K562 (cell line): ENCODE results near the gene DOCK4. TPM values are rescaled to one million over a fixed set of nuclear protein-coding genes. Genes with fewer than 3 reads are reported as not detected.

ENCODE experiments used
- ATAC-seq: fragments of 200-7000 bp; cut with Tn5 transposase; 3 replicates; pipeline ENCODE4 v1.9.1; 2020; ENCODE audit warnings: moderate library complexity
- BruUV-seq: library from RNA; stranded (reverse); fragments of 400-500 nt; replicated peaks from 2 replicates; lab custom pipeline; 2021; lab: Mats Ljungman, UMichigan
- CTCF ChIA-PET: fragments of 300-600 bp; formaldehyde crosslinking; extraction: SDS; loops from one replicate; lab custom pipeline; 2021; ENCODE audit warnings: low intra/inter-chr PET ratio; lab: Yijun Ruan, JAX
- POLR2A ChIA-PET: fragments of 300-600, 350-650 bp; sonication (Branson Sonifier 250); formaldehyde crosslinking; extraction: SDS; loops from one replicate; lab custom pipeline; 2021; ENCODE audit warnings: antibody characterized with exemption, inconsistent platforms; lab: Yijun Ruan, JAX
- DNase-seq, 4 experiments: peaks; one replicate each; pipeline versions ENCODE4 v3.0.0 to v3.0.0-alpha.2; 2011 to 2018; ENCODE audit warnings: low spot score in 3 of 4, mixed read lengths in 3 of 4; ENCODE audit errors: extremely low read depth in 1 of 4
- FAIRE-seq: peaks from 2 replicates; lab custom pipeline; 2011; peaks lifted over from hg19 to GRCh38; lab: Jason Lieb, UNC
- H2AFZ ChIP-seq: 2 replicates; pipeline ENCODE4 v1.6.0; 2011; ENCODE audit warnings: low read depth, low read length, control low read depth, inconsistent platforms
- H3K27ac ChIP-seq: fragments of 200-600 bp; 3 replicates; pipeline ENCODE4 v1.8.0; 2011; ENCODE audit warnings: low read depth, mild to moderate bottlenecking, control low read depth, inconsistent platforms, low read length, moderate library complexity, mixed read lengths; ENCODE audit errors: extremely low read depth
- H3K27me3 ChIP-seq, 2 experiments: fragments of 300-600 bp in 1 of 2; 2 replicates in 1 of 2; 3 replicates in 1 of 2; pipeline versions ENCODE4 v1.6.0 to v1.8.0; 2011; ENCODE audit warnings: inconsistent platforms in 2 of 2, low read length in 2 of 2, mild to moderate bottlenecking in 1 of 2, mixed read lengths in 1 of 2, moderate library complexity in 1 of 2; ENCODE audit not compliant: control insufficient read depth in 2 of 2, insufficient read depth in 2 of 2
- H3K36me3 ChIP-seq: fragments of 300-600 bp; 3 replicates; pipeline ENCODE4 v1.8.0; 2011; ENCODE audit warnings: mild to moderate bottlenecking, low read length, inconsistent platforms; ENCODE audit not compliant: control insufficient read depth, insufficient read depth
- H3K4me1 ChIP-seq, 2 experiments: fragments of 200-600 bp in 1 of 2; replicated peaks in 1 of 2; 2 replicates in 1 of 2; 3 replicates in 1 of 2; pipeline versions ENCODE4 v1.5.1 to v1.8.0; 2011; ENCODE audit warnings: inconsistent platforms in 2 of 2, low read length in 2 of 2, mild to moderate bottlenecking in 1 of 2, mixed read lengths in 1 of 2, moderate library complexity in 1 of 2; ENCODE audit not compliant: control insufficient read depth in 2 of 2, insufficient read depth in 2 of 2
- H3K4me2 ChIP-seq: 2 replicates; pipeline ENCODE4 v1.6.1; 2011; ENCODE audit warnings: low read length, control low read depth, inconsistent platforms, mixed read lengths; ENCODE audit not compliant: insufficient read depth
- H3K4me3 ChIP-seq: fragments of 200-600 bp; sonication (generic), shearing (Covaris generic); 2 replicates; pipeline ENCODE4 v1.5.1; 2016; ENCODE audit warnings: control low read depth, inconsistent platforms
- H3K79me2 ChIP-seq: fragments of 200-600 bp; 3 replicates; pipeline ENCODE4 v1.8.0; 2011; ENCODE audit warnings: low read length, inconsistent platforms; ENCODE audit not compliant: control insufficient read depth, insufficient read depth
- H3K9ac ChIP-seq, 2 experiments: 2 replicates each; pipeline versions ENCODE4 v1.6.0 to v1.6.1; 2011; ENCODE audit warnings: low read depth in 2 of 2, low read length in 2 of 2, control low read depth in 1 of 2, inconsistent platforms in 1 of 2, mild to moderate bottlenecking in 1 of 2, mixed read lengths in 1 of 2; ENCODE audit not compliant: insufficient read depth in 1 of 2
- H3K9me1 ChIP-seq: one replicate; pipeline ENCODE4 v1.6.0; 2011; ENCODE audit warnings: inconsistent platforms, mild to moderate bottlenecking, low read length, moderate library complexity; ENCODE audit not compliant: control insufficient read depth, insufficient read depth
- H3K9me3 ChIP-seq: replicated peaks from 2 replicates; pipeline ENCODE4 v1.5.1; 2011; ENCODE audit warnings: low read depth, low read length, inconsistent platforms; ENCODE audit not compliant: control insufficient read depth, insufficient read depth
- H4K20me1 ChIP-seq: replicated peaks from 2 replicates; pipeline ENCODE4 v1.6.1; 2011; ENCODE audit warnings: low read length, inconsistent platforms, mixed read lengths; ENCODE audit not compliant: control insufficient read depth, insufficient read depth
- BRD4 ChIP-seq: fragments of 200-600 bp; sonication (generic); IDR thresholded peaks from 2 replicates; pipeline ENCODE4 v1.6.1; 2017; ENCODE audit warnings: inconsistent platforms
- ETS1 ChIP-seq: conservative IDR thresholded peaks from 2 replicates; pipeline ENCODE4 v1.6.1; 2011; ENCODE audit warnings: low read depth, mild to moderate bottlenecking, low read length; ENCODE audit not compliant: control insufficient read depth
- HMG20A ChIP-seq: fragments of 450-650 bp; formaldehyde crosslinking; conservative IDR thresholded peaks from 2 replicates; pipeline ENCODE4 v1.4.0; 2020; ENCODE audit warnings: mild to moderate bottlenecking, mixed read lengths
- MXI1 ChIP-seq: IDR thresholded peaks from 2 replicates; pipeline ENCODE4 v1.6.1; 2011; ENCODE audit warnings: low read depth, mild to moderate bottlenecking, improper control_type of control experiment, low read length
- POLR2G ChIP-seq: fragments of 200-400 bp; formaldehyde crosslinking; IDR thresholded peaks from 2 replicates; pipeline ENCODE4 v1.6.1; 2017; ENCODE audit warnings: low read depth, mild to moderate bottlenecking, antibody characterized with exemption, low read length, moderate library complexity
- SMC3 ChIP-seq: conservative IDR thresholded peaks from 2 replicates; pipeline ENCODE4 v1.6.1; 2011; ENCODE audit warnings: low read depth, low read length, improper control_type of control experiment; ENCODE audit not compliant: insufficient read depth
- ZEB2 ChIP-seq: fragments of 450-650 bp; IDR thresholded peaks from 2 replicates; pipeline ENCODE4 v1.6.1; 2016
- ZFP30 ChIP-seq: fragments of 250-450 bp; sonication (Bioruptor Pico); IDR thresholded peaks from 2 replicates; pipeline ENCODE4 v1.8.0; 2022; ENCODE audit warnings: moderate library complexity, mild to moderate bottlenecking, inconsistent platforms, borderline replicate concordance
- ZNF140 ChIP-seq: fragments of 250-450 bp; sonication (Bioruptor Pico); IDR thresholded peaks from 2 replicates; pipeline ENCODE4 v1.8.0; 2021; ENCODE audit warnings: moderate library complexity, mild to moderate bottlenecking, inconsistent platforms
- ZNF23 ChIP-seq: fragments of 250-450 bp; sonication (Bioruptor Pico); IDR thresholded peaks from 2 replicates; pipeline ENCODE4 v1.4.0; 2020; ENCODE audit warnings: mild to moderate bottlenecking
- ZNF444 ChIP-seq: fragments of 250-450 bp; sonication (Bioruptor Pico); IDR thresholded peaks from 2 replicates; pipeline ENCODE4 v1.4.0; 2020; ENCODE audit warnings: mild to moderate bottlenecking, moderate library complexity
- ZNF57 ChIP-seq: fragments of 450-650 bp; formaldehyde crosslinking; IDR thresholded peaks from 2 replicates; pipeline ENCODE4 v1.4.0; 2020; ENCODE audit warnings: mild to moderate bottlenecking, moderate library complexity
- ZNF785 ChIP-seq: fragments of 250-450 bp; sonication (Bioruptor Pico); IDR thresholded peaks from 2 replicates; pipeline ENCODE4 v1.4.0; 2020; ENCODE audit warnings: mild to moderate bottlenecking
- ZNF830 ChIP-seq: fragments of 250-450 bp; sonication (Bioruptor Pico); IDR thresholded peaks from 2 replicates; pipeline ENCODE4 v1.5.0; 2021; ENCODE audit warnings: mild to moderate bottlenecking
- in situ Hi-C: fragments of 300-500 bp; cut with MboI; formaldehyde crosslinking; loops from 4 replicates; pipeline ENCODE4 v1.15.0; 2018; ENCODE audit warnings: inconsistent platforms, mixed read lengths
- intact Hi-C: fragments of 100-400 bp; cut with micrococcal nuclease; formaldehyde crosslinking; loops from 2 replicates; pipeline ENCODE4 v1.14.2; 2022
- polyA plus RNA-seq, 8 experiments: library from polyadenylated mRNA; depleted of rRNA in 4 of 8; stranded (reverse) in 5 of 8; unstranded in 3 of 8; fragments of >200 nt; fragmentation: Nextera tagmentation in 2 of 8; fragmentation: Illumina TruSeq in 1 of 8; extraction: Ambion mirVana in 2 of 8; extraction: Trizol in 1 of 8; gene quantifications; 2 replicates each; pipeline versions ENCODE4 v1.2.1 to v1.2.3, GENCODE V29; 2011 to 2014; ENCODE audit warnings: inconsistent platforms in 1 of 8, missing spikeins in 1 of 8
- total RNA-seq, 7 experiments: library from RNA; depleted of rRNA in 6 of 7; stranded (reverse); fragments of >200 nt in 6 of 7; fragmentation: Illumina TruSeq in 2 of 7; extraction: Trizol in 2 of 7; gene quantifications; 2 replicates each; pipeline versions ENCODE4 v1.2.1 to v1.2.3, GENCODE V29; 2011 to 2021; ENCODE audit warnings: low replicate concordance in 1 of 7
- TF ChIP-seq, protein P1 (sequence below): sonication (generic); formaldehyde crosslinking; IDR thresholded peaks from 2 replicates; pipeline ENCODE4 v1.8.1; 2023; ENCODE audit warnings: mild to moderate bottlenecking, missing genetic modification reagents
- TF ChIP-seq, protein P2 (sequence below), 2 experiments: fragments of 450-650 bp in 1 of 2; sonication (generic) in 1 of 2; formaldehyde crosslinking in 1 of 2; IDR thresholded peaks in 1 of 2; conservative IDR thresholded peaks in 1 of 2; 2 replicates each; pipeline versions ENCODE4 v1.6.1 to v1.8.1; 2016 to 2023; ENCODE audit warnings: mild to moderate bottlenecking in 2 of 2, moderate library complexity in 2 of 2, inconsistent platforms in 1 of 2, missing genetic modification reagents in 1 of 2
- TF ChIP-seq, protein P3 (sequence below), 2 experiments: fragments of 150-350 bp in 1 of 2; IDR thresholded peaks; 2 replicates each; pipeline ENCODE4 v1.6.1; 2012 to 2016; ENCODE audit warnings: low read depth in 2 of 2, low read length in 2 of 2, mild to moderate bottlenecking in 1 of 2, moderate library complexity in 1 of 2

DOCK4 gene
- total and polyA plus RNA-seq, 9 of the 15 experiments (the other 6 are each of a cell fraction or from before 2014, with no cell fraction given): 0.42 to 5.7 (median 2.3) TPM

GRCh38 chr7:112045222-112045621 is 161.0 kb downstream of the DOCK4 start:
- BruUV-seq: no TSS peak
- Histone ChIP-seq H3K27ac (no peak overlapping the region), H3K9me3 (no peaks in the 10 kb centered on the region), H3K27me3 (no peaks in the 10 kb centered on the region), H3K79me2 (no peaks in the 10 kb centered on the region), H2AFZ (no peak overlapping the region), H3K4me3 (no peak overlapping the region), H3K36me3 (no peaks in the 10 kb centered on the region), H3K4me1 (no peaks in the 10 kb centered on the region), H3K9me1 (no peaks in the 10 kb centered on the region), H4K20me1 (no peaks in the 10 kb centered on the region), H3K9ac (no peak overlapping the region), H3K4me2 (no peak overlapping the region)
- no peak for DNase-seq
- in situ Hi-C loops (no loop called here), intact Hi-C loops (no loop called here)
- FAIRE-seq: no peak
- ATAC-seq: no peak
- ChIA-PET CTCF (no interaction called here), POLR2A (no interaction called here)
- TF ChIP-seq HMG20A (CRISPR knock-in tag): no peak
- no peak for TF ChIP-seq ZNF830 (CRISPR knock-in tag)
- TF ChIP-seq, protein P1, sequence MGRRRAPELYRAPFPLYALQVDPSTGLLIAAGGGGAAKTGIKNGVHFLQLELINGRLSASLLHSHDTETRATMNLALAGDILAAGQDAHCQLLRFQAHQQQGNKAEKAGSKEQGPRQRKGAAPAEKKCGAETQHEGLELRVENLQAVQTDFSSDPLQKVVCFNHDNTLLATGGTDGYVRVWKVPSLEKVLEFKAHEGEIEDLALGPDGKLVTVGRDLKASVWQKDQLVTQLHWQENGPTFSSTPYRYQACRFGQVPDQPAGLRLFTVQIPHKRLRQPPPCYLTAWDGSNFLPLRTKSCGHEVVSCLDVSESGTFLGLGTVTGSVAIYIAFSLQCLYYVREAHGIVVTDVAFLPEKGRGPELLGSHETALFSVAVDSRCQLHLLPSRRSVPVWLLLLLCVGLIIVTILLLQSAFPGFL: no peak
- TF ChIP-seq ETS1: no peak
- TF ChIP-seq ZFP30 (CRISPR knock-in tag): no peak
- TF ChIP-seq ZNF57 (CRISPR knock-in tag): no peak
- TF ChIP-seq ZNF785: no peak
- no peak for TF ChIP-seq ZNF444 (CRISPR knock-in tag)
- TF ChIP-seq ZNF140 (CRISPR knock-in tag): no peak
- no peak for TF ChIP-seq POLR2G
- no peak for TF ChIP-seq ZNF23 (CRISPR knock-in tag)
- TF ChIP-seq SMC3: no peak
- no peak for TF ChIP-seq BRD4
- TF ChIP-seq ZEB2: no peak
- TF ChIP-seq MXI1: no peak
- TF ChIP-seq, protein P2, sequence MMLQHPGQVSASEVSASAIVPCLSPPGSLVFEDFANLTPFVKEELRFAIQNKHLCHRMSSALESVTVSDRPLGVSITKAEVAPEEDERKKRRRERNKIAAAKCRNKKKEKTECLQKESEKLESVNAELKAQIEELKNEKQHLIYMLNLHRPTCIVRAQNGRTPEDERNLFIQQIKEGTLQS (IDR thresholded peaks at IDR 0.05): no peak
- TF ChIP-seq, protein P2 (CRISPR knock-in tag; conservative IDR thresholded peaks at IDR 0.05): no peak
- TF ChIP-seq, protein P3, sequence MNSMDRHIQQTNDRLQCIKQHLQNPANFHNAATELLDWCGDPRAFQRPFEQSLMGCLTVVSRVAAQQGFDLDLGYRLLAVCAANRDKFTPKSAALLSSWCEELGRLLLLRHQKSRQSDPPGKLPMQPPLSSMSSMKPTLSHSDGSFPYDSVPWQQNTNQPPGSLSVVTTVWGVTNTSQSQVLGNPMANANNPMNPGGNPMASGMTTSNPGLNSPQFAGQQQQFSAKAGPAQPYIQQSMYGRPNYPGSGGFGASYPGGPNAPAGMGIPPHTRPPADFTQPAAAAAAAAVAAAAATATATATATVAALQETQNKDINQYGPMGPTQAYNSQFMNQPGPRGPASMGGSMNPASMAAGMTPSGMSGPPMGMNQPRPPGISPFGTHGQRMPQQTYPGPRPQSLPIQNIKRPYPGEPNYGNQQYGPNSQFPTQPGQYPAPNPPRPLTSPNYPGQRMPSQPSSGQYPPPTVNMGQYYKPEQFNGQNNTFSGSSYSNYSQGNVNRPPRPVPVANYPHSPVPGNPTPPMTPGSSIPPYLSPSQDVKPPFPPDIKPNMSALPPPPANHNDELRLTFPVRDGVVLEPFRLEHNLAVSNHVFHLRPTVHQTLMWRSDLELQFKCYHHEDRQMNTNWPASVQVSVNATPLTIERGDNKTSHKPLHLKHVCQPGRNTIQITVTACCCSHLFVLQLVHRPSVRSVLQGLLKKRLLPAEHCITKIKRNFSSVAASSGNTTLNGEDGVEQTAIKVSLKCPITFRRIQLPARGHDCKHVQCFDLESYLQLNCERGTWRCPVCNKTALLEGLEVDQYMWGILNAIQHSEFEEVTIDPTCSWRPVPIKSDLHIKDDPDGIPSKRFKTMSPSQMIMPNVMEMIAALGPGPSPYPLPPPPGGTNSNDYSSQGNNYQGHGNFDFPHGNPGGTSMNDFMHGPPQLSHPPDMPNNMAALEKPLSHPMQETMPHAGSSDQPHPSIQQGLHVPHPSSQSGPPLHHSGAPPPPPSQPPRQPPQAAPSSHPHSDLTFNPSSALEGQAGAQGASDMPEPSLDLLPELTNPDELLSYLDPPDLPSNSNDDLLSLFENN (IDR thresholded peaks at IDR 0.05; ENCODE audit: low read depth in 2 of 2, low read length in 2 of 2): no peak
